Measurements from ENCODE around the gene TBC1D22B. TPM values are rescaled to one million over a fixed set of nuclear protein-coding genes. Genes with fewer than 3 reads are reported as not detected.

TBC1D22B gene
- polyA plus RNA-seq, 2 of the 4 experiments (the other 2 are of a cell fraction), result 5.7 to 6.4 TPM

DNA sequence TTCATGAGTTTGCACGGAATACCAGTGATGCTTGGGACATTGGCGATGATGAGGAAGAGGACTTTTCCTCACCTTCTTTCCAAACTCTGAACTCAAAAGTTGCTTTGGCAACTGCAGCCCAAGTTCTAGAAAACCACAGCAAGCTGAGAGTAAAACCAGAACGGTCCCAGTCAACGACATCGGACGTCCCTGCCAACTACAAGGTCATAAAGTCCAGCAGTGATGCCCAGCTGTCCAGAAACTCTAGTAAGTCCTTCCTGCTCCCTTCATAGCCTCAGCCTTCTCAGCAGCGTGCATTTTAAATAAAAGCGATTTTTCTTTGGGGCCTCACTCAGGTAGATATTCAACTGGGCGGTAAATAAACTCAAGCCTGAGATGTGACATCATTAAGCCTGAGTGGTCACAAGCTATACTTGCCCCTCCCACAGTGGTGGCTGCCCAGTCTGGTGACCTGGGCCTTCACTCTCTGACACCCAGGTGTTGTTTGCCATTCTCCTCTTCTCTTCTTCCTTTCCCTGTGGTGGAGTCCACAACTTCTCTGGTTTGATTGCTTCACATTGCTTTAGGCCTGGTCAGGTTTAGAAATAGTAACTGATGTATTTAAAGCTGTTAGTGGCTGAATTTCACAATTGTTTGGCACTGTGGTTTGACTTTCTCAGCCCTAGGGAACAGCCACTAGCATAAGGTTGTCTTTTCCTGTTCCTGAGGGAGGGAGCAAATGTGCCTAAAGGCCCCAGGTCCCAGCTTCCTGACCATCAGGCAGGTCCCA, 22.0 kb downstream of the TBC1D22B start:
- POLR2A ChIA-PET, result no interaction called here
- Histone ChIP-seq H3K9me3 (no peaks in the 10 kb centered on the region), H3K4me1 (no peaks in the 10 kb centered on the region), H3K4me2 (no peak overlapping the region), H3K4me3 (no peak overlapping the region), H3K27ac (no peak overlapping the region)
- WGBS (ENCODE audit: missing lambda C conversion rate), result 93% methylated on average over 9 of the region's 9 CpGs
- TF ChIP-seq NR3C1 (IDR thresholded peaks at IDR 0.05), result no peak
- no peak for TF ChIP-seq EHMT2 (IDR thresholded peaks at IDR 0.05; ENCODE audit: low read depth)
- TF ChIP-seq HEYL (CRISPR knock-in tag; IDR thresholded peaks at IDR 0.05), result no peak
- no peak for TF ChIP-seq RARB (CRISPR knock-in tag; IDR thresholded peaks at IDR 0.05)
- no peak for TF ChIP-seq EHF (CRISPR knock-in tag; IDR thresholded peaks at IDR 0.05)
- TF ChIP-seq TP53 (CRISPR knock-in tag; IDR thresholded peaks at IDR 0.05), result no peak
- no peak for TF ChIP-seq MAFK (IDR thresholded peaks at IDR 0.05; ENCODE audit: partially characterized antibody)
- TF ChIP-seq CHD2 (IDR thresholded peaks at IDR 0.05; ENCODE audit: low read length, partially characterized antibody), result no peak
- TF ChIP-seq ZSCAN20 (CRISPR knock-in tag; IDR thresholded peaks at IDR 0.05), result no peak
- TF ChIP-seq, protein P1, sequence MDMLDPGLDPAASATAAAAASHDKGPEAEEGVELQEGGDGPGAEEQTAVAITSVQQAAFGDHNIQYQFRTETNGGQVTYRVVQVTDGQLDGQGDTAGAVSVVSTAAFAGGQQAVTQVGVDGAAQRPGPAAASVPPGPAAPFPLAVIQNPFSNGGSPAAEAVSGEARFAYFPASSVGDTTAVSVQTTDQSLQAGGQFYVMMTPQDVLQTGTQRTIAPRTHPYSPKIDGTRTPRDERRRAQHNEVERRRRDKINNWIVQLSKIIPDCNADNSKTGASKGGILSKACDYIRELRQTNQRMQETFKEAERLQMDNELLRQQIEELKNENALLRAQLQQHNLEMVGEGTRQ (IDR thresholded peaks at IDR 0.05), result no peak
- no peak for TF ChIP-seq GATA3 (IDR thresholded peaks at IDR 0.05; ENCODE audit: borderline replicate concordance)
- ATAC-seq (no peak), DNase-seq (ENCODE audit: low read depth in 1 of 2, low spot score in 1 of 2) (no peak), FAIRE-seq (no peak)
- CTCF ChIA-PET, result interaction anchor here (0.6 to 1.1 kb wide), 3 partner anchors 15 to 71 kb away, joined by 3 read pairs; no protein-coding TSS in a partner anchor

DNA sequence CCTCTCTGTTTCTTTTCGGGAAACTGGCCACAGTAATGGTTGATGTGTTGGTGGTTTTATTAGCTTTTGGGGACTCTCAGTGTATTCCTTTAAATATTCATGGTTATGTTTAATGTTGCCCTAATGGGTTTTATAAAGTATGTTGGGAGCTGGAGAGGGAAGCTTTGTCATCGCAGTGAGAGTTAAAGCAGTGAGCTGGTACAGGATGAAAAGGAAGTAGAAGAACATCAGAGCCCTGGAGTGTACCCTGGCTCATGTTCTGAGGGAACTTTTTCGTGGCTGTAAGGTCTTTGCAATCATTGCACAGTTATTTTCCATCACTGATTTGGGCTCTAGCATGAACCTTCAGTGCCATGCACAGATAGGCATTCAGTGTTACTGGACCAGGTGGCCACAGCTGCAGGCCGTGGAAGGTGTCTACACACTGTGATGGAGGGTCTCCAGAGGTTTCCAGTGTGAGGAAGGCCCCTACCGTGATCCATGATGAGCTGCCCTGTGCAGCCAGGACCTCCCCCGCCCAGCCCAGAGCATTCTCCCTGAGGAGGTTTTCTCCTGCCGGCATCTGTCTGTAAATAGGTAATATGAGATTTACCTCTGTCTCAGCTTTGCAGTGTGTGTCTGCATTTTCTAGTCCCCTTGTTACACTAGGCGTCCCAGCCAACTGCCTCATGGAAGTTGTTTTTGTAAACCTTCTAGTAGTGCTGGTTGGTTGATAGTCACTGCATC, 22.8 kb downstream of the TBC1D22B start:
- CTCF ChIA-PET, result interaction anchor here (0.6 to 0.9 kb wide), 3 partner anchors 35 to 520 kb away, joined by 3 read pairs; no protein-coding TSS in a partner anchor
- Histone ChIP-seq H3K27ac (no peak overlapping the region), H3K4me2 (no peak overlapping the region), H3K9me3 (no peaks in the 10 kb centered on the region), H3K4me1 (no peaks in the 10 kb centered on the region), H3K4me3 (no peak overlapping the region)
- 88% methylated on average over 7 of the region's 8 CpGs for WGBS (ENCODE audit: missing lambda C conversion rate)
- TF ChIP-seq CBX2 (IDR thresholded peaks at IDR 0.05; ENCODE audit: borderline replicate concordance, low read depth) (no peak), EHMT2 (IDR thresholded peaks at IDR 0.05; ENCODE audit: low read depth) (no peak), HOXB5 (CRISPR knock-in tag; IDR thresholded peaks at IDR 0.05) (no peak), GATA3 (IDR thresholded peaks at IDR 0.05; ENCODE audit: borderline replicate concordance) (no peak), CHD4 (IDR thresholded peaks at IDR 0.05; ENCODE audit: borderline replicate concordance) (no peak), NFE2L2 (conservative IDR thresholded peaks at IDR 0.05; ENCODE audit: low read length) (no peak), FOSL2 (IDR thresholded peaks at IDR 0.05) (no peak), FOSL2 (CRISPR knock-in tag; IDR thresholded peaks at IDR 0.05) (no peak), TFCP2L1 (CRISPR knock-in tag; IDR thresholded peaks at IDR 0.05) (no peak), HEYL (CRISPR knock-in tag; IDR thresholded peaks at IDR 0.05) (no peak), KDM1A (IDR thresholded peaks at IDR 0.05; ENCODE audit: low read depth) (no peak), PHF8 (IDR thresholded peaks at IDR 0.05; ENCODE audit: borderline replicate concordance, low read depth) (no peak), SREBF2 (IDR thresholded peaks at IDR 0.05) (no peak), POLR2A (IDR thresholded peaks at IDR 0.05; ENCODE audit: low read length) (no peak)
- TF ChIP-seq, protein P2, sequence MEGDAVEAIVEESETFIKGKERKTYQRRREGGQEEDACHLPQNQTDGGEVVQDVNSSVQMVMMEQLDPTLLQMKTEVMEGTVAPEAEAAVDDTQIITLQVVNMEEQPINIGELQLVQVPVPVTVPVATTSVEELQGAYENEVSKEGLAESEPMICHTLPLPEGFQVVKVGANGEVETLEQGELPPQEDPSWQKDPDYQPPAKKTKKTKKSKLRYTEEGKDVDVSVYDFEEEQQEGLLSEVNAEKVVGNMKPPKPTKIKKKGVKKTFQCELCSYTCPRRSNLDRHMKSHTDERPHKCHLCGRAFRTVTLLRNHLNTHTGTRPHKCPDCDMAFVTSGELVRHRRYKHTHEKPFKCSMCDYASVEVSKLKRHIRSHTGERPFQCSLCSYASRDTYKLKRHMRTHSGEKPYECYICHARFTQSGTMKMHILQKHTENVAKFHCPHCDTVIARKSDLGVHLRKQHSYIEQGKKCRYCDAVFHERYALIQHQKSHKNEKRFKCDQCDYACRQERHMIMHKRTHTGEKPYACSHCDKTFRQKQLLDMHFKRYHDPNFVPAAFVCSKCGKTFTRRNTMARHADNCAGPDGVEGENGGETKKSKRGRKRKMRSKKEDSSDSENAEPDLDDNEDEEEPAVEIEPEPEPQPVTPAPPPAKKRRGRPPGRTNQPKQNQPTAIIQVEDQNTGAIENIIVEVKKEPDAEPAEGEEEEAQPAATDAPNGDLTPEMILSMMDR (IDR thresholded peaks at IDR 0.05), result no peak
- TF ChIP-seq, protein P3, sequence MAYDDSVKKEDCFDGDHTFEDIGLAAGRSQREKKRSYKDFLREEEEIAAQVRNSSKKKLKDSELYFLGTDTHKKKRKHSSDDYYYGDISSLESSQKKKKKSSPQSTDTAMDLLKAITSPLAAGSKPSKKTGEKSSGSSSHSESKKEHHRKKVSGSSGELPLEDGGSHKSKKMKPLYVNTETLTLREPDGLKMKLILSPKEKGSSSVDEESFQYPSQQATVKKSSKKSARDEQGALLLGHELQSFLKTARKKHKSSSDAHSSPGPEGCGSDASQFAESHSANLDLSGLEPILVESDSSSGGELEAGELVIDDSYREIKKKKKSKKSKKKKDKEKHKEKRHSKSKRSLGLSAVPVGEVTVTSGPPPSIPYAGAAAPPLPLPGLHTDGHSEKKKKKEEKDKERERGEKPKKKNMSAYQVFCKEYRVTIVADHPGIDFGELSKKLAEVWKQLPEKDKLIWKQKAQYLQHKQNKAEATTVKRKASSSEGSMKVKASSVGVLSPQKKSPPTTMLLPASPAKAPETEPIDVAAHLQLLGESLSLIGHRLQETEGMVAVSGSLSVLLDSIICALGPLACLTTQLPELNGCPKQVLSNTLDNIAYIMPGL (CRISPR knock-in tag; IDR thresholded peaks at IDR 0.05; ENCODE audit: borderline replicate concordance), result no peak
- POLR2A ChIA-PET, result no interaction called here
- ATAC-seq (no peak), FAIRE-seq (no peak), DNase-seq (ENCODE audit: low read depth in 1 of 2, low spot score in 1 of 2) (no peak)
